Stimulated activated CD8-positive, alpha-beta memory T cell treated with anti-CD3 and anti-CD28 coated beads, Interleukin-15, amount 100 ng/mL, for 4 hours (primary cell): ENCODE results near the gene ARL13B.
"Not testable (repeated sequence)": the region's sequence is repeated elsewhere in the genome, so short reads cannot be mapped to it uniquely, and the experiment has no call there.

Experiments used
- DNase-seq, 2 donors: peaks; one replicate each; pipeline ENCODE4 v3.0.0-alpha.2; 2020; ENCODE audit warnings: low read depth in 2 of 2

Gene ARL13B

GRCh38 chr3:94063496-94064119, 83.7 kb downstream of the ARL13B start:
- DNase-seq = no peak

- DNase-seq = no peak
These were observed 84.4 kb downstream of the ARL13B start for GRCh38 chr3:94064243-94064860.

- DNase-seq = no peak
These were observed 85.2 kb downstream of the ARL13B start for GRCh38 chr3:94065122-94065521.

DNA sequence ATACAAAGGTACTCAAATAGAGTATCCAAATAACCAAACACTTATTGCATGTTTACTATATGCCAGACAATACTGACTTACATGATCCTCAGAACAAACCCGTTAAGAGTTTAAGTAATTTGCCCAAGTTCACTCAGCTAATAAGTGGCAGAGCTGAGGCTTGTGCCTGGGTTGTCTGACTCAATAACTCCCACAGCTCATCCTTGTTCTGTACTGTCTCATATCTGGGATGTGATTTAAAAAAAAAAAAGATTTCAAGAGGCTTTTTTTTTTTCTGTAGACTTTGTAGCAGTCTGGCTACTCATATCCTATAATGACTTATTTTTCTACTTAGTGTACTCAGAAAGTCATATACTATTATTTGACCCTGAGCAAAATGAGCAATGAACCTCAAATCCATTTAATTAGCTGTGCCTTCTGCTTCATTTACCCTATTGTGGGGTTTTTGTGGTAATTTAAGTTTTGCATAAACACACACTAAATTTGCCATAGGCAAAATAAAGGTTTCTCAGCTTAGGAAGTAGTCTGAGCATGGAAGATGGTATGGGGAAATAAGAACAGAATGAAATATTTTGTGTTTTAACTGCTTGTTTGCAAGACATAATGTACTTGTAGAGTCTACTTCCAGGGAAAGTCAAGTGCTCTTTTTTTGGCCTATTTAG, 86.0 kb downstream of the ARL13B start:
- DNase-seq = no peak

DNA sequence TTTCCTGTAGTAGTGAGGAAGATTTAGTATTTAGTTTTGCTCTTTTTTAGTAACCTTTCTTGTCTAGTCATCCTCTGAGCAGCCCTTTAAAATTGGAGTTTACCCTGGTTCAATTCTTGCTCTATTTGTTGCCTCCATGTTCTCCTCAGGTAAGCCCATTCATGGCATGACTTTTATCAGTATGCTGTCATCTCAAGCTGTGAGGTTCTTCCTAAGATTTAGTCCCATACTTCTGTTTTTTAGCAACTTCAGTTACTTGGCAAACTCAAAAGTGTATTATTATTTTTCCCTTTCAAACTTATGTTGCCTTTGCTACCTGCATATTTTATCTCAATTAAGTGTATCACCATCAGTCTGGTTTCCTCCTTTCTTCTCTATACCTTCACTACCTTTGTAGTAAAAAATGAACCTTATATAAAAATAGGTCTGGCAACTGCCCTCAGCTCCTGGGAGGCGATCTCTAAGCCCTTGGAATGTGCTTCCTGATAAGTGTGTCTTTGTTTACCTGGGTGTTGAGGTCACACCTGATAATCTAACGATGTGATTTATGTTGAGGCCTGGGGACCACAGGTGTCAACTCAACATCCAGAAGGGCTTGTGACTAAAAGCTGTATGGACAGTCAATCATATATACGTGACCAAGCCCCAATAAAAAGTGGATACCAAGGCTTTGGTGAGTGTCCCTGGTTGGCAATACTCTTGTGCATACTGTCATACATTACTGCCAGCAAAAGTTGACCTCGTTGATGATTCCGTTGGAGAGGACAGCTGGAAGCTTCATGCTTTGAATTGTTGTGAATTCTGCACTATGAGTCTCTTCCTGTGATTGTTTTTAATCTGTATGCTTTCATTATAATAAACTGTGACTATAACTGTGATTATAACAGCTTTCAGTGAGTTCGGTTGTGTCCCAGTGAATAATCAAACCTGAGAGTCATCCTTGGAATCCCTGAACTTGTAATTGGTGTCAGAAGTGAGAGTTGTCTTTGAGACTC, 86.8 kb downstream of the ARL13B start:
- no peak for DNase-seq

- DNase-seq = no peak
These were observed 89.3 kb downstream of the ARL13B start for GRCh38 chr3:94069194-94069813.

GRCh38 chr3:94070341-94070911, 90.5 kb downstream of the ARL13B start:
- DNase-seq = no peak

DNA sequence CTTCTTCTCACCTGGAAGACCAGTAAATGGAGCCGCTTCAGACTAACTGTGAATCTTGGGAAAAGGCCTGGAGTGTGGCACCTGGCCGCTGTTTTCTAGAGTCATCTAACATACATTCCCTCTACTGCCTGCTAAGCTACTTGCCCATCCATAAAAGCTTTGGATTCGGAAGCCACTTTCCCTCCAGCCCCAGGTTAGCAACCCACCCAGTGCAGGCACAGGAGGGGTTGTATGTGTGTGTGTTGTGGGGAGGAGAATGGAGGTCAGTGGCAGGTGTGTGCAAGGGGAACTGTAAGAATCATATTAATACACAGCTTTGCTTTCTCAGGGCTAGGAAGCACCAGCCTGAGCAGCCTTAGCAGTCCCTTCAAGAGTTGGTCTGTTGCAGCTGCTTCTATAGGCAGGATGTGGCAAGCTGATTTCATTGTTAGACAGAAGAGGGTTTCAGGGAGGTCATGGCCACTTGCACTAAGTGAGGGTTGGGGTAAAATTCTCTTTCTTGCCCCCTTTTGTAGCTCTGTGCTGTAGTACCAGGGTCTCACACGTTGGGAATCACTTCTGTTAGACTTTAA, 91.8 kb downstream of the ARL13B start:
- DNase-seq = no peak

- no peak for DNase-seq
These were observed 96.1 kb downstream of the ARL13B start for GRCh38 chr3:94076055-94076454.

- not testable (repeated sequence) for DNase-seq
These were observed 100.6 kb downstream of the ARL13B start for GRCh38 chr3:94080552-94080951.

DNA sequence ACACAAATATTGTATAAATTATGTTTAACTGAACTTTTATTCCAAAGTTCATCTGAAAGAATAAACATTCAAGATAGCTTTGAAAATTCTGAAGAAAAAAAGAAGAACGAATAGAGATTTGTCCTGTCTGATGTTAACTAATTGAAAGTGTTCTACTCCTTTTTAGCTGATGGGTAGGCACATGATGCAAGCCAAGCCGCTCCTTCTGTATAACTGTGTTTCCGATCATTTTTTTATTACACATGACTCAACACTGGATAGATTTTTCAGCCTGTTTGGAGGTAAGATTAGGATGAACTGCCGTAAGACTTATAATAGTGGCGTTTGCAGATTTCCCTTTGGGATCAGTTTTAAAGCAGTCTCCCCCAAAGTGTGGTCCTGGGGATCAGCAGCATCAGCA, 101.9 kb downstream of the ARL13B start:
- no peak for DNase-seq

GRCh38 chr3:94082391-94082937, 102.5 kb downstream of the ARL13B start:
- no peak for DNase-seq

DNA sequence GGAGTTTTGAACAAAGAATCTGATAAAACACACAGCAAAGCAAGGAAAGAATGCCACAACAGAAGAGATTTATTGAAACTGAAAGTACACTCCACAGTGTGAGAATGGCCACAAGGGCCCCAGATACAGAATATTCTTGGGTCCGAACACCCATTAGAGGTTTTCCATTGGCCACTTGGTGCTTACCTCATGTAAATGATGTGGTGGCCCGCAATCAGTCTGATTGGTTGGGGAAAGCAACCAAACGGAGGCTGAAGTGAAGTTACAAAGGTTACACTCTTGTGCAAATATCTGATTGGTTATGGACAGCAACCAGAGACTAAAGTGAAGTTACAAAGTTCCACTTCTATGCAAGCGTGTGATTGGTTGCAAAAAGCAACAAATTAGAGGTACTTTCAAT, 103.3 kb downstream of the ARL13B start:
- DNase-seq = no peak

DNA sequence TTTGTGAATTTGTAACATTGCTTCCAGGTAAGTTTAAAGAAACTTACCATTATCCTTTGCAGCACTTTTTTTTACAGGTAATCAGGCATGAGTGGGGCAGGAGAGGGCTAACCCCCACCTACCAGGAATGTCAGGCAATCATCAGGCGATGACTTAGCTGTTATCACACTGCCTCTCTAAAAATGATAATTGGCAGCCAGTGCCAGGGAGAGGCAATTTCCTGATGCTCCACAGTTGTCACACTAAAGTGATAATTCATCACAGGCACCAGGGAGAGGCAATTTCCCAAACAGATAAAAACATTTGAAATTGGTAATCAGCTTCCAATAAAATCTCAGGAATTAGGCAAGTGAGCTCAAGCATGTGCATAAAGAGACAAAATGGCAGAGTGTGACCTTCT, 109.2 kb downstream of the ARL13B start:
- no peak for DNase-seq

GRCh38 chr3:94092086-94092485, 112.1 kb downstream of the ARL13B start:
- no peak for DNase-seq

GRCh38 chr3:94093151-94093550, 113.2 kb downstream of the ARL13B start:
- no peak for DNase-seq

GRCh38 chr3:94095111-94095510, 115.2 kb downstream of the ARL13B start:
- DNase-seq = no peak

- DNase-seq = no peak
These were observed 118.5 kb downstream of the ARL13B start for GRCh38 chr3:94098452-94098851.

DNA sequence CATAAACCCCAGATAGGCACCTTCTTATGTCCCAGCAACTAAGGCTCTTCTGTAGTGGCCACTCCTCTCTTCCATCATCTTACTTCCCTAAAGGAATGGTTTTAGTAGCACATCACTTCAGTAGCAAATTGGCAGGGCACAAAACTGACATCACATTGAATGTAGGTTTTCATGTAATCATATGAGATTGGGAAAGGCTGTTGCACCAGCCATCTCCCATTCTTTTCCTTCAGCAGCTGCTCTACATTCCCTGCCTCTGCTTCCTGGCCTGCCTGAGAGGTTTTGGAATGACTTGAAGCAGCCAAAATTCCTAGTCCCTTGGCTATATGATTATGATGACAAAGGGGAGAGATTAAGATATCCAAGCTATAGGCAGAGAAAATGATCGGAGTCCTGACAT, 119.4 kb downstream of the ARL13B start:
- no peak for DNase-seq

- DNase-seq = no peak
These were observed 121.9 kb downstream of the ARL13B start for GRCh38 chr3:94101860-94102259.
